Kidney glomerular epithelial cell (primary cell): Measurements from ENCODE around the gene RABL3.
"Not testable (repeated sequence)": the region's sequence is repeated elsewhere in the genome, so short reads cannot be mapped to it uniquely, and the experiment has no call there.

ENCODE experiments used
- DNase-seq: peaks from one replicate; lab custom pipeline; 2025; lab: John Stamatoyannopoulos, UW

The RABL3 gene

GRCh38 chr3:120682095-120682681 lies 60.1 kb downstream of the RABL3 start, which contains the start of gene HGD:
Gene HGD (minus strand): TSS chr3:120682239. CDS start chr3:120682111, 128 bp downstream.
- DNase-seq = peak; percentile 49

DNA sequence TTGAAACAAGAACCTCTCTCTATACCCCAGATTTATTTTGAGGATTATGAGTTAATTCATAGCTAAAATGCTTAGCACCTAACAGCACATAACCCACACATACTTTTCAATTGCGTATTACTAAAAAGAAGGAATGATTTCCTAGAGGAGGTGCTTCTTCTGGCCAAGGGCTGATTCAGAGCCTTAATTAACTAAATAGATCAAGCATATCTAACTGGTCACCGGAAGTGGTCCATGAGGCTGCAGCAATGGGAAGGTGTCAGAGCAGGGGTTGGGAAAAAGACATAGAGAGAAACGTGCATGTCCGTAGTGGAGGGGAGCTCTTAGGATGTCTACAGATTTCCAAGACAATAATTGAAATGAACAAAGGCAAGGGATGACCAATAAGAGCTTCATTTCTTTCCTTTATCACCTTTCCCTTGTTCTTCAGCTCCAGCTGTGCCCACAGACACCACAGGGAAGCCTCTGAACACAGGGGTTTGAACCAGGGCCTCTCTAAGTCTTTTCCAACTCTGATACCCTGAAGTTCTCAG lies 60.7 kb downstream of the RABL3 start:
- no peak for DNase-seq

DNA sequence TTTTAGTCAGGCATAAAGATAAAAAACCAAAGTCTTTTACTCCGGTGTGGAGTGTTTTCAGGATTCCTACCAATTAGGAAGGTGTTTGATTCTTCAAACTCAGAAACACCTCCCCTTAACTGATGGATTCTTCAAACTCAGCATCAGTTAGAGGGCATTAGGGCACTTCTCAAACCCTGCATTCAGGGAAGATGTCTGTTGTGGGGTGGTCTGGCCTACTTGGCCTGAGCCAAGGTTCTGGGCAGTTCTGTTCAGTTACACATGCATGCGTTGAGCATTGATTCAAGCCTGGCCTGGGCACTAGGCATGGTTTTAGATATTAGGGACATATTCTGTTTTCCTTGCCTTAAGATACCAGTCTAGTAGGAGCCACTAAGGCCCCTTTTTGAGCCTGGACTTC lies 61.3 kb downstream of the RABL3 start:
- DNase-seq = no peak

GRCh38 chr3:120680193-120680894 lies 62.0 kb downstream of the RABL3 start:
- DNase-seq = no peak

DNA sequence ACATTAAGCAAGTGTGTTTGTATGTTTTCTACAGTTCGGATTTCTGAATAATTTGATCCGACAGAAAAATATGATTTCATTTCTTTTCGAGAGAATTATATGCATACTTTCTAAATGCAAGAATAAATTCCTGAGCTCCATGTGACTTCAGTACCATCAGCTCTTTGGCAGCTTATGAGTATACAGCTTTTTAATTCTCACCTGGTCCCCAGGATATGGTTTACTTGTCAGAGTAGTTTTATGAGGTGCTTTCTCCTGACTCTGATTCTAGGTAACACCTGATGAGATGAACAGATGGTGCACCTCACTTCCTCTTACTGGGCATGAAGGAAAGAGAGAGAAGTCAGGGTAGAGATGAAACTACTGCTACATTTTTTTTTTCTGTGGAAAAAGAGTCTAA lies 63.3 kb downstream of the RABL3 start:
- DNase-seq = no peak

DNA sequence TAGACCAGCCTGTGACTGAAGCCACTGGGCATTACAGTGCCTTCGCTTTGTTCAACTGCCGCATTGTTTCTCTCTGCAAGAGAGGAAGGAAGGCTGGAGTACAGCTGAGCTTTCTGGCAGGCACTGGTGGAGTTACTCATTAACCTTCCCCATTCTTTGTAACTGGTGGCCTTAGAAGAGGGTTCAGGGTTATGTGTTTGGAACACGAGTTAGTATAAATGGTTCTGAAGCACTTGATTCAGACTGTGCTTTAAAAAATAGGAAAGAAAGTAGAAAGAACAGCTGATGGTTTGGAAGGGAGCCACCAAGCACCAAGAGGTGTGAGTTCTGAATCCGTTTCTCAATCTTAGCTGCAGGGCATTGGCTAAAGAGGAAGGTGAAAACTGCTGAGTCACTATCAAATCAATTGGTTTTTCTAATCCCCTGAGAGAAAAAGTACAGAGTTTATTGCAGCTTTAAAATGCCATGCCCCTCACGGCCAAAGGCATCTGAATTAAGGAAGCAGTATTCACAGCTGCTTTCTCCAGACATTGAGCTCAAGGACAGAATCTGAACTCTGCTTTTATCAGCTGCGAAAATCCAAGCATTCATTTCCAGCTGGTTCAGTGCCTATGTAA lies 63.9 kb downstream of the RABL3 start:
- peak; percentile 92 for DNase-seq

- not testable (repeated sequence) for DNase-seq
These were observed 65.1 kb downstream of the RABL3 start for GRCh38 chr3:120677193-120677592.

GRCh38 chr3:120673116-120673515 lies 69.2 kb downstream of the RABL3 start:
- DNase-seq = no peak

DNA sequence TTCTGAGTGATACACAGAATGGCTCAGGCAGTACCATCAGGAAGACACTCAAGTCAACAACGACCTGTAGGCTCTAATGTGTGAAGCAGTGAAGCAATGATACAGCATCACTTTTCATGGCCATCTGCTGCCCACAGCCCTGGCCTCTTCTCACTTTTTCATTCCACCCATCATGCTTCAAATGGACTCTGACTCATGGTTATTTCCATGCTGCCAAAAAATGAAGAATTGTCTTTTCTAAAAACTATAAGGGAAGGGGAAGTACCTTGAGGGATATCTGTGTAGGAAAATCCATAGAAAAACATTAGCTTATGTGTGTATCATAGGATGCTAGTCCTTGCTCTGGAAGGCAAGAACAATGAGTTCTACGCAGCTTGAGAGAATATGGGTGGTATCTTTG lies 71.7 kb downstream of the RABL3 start:
- DNase-seq = no peak

DNA sequence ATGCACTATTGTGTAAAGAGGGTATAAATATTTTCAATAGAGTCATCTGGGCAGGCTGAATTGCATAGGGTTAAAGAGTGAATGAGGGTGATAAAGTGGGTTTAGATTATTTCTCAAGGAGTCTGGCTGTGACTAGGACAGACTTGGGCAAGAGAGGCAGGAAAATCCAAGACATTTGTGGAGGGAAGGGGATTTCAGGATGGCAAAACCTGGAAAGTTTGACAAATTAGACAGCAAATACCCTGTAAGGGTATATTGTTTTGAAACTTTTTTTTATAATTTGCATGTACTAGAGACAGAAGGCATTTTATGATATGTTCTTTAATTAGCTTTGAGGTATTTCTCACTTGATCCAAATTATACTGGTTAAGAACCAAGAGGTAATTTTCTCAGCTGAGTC lies 77.4 kb downstream of the RABL3 start:
- no peak for DNase-seq

- no peak for DNase-seq
These were observed 80.4 kb downstream of the RABL3 start for GRCh38 chr3:120661945-120662344.

GRCh38 chr3:120661106-120661905 lies 81.0 kb downstream of the RABL3 start:
- no peak for DNase-seq

- DNase-seq = no peak
These were observed 82.5 kb downstream of the RABL3 start for GRCh38 chr3:120659834-120660233.

GRCh38 chr3:120659285-120659684 lies 83.0 kb downstream of the RABL3 start:
- no peak for DNase-seq

- no peak for DNase-seq
These were observed 89.3 kb downstream of the RABL3 start for GRCh38 chr3:120652896-120653545.

GRCh38 chr3:120652281-120652680 lies 90.0 kb downstream of the RABL3 start:
- no peak for DNase-seq

GRCh38 chr3:120650311-120650710 lies 92.0 kb downstream of the RABL3 start:
- DNase-seq = no peak

DNA sequence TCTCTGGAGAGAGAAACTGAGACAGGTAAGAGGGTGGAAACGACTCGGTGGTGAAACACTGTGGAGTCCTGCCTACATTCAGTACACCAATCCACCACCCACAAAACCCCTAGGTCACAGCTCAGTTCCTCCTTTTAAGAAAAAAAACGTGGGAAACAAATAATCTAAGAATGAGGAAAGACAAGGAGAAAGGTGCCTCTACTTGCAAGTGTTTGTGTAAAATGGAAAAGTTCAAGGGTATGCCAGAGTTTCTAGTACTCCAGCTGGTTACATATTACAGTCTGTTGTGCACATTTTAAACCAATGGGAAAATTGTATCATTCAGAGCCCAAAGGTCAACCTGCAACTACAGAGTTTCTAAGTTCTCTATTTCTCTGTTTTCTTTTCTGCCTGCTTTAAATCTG lies 92.5 kb downstream of the RABL3 start:
- DNase-seq = no peak

DNA sequence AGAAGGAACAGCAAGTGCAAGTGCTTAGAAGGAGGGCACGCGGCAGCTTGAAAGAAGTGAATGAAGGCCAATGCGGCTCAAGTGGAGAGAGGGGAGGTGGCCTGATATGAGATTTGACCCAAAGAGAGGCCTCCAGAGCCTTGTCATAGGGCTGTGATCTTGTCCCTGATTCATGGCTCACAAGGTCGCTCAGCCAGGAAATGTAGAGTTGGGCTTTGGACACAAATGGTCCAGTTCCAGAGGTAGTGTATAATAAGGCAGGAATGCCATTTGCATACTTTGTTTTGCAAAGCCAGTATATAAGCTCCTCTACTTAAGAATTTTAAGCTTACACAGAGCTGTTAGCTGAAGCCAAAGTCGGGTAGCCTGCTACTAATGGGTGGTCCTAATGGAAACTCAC lies 94.0 kb downstream of the RABL3 start:
- no peak for DNase-seq

DNA sequence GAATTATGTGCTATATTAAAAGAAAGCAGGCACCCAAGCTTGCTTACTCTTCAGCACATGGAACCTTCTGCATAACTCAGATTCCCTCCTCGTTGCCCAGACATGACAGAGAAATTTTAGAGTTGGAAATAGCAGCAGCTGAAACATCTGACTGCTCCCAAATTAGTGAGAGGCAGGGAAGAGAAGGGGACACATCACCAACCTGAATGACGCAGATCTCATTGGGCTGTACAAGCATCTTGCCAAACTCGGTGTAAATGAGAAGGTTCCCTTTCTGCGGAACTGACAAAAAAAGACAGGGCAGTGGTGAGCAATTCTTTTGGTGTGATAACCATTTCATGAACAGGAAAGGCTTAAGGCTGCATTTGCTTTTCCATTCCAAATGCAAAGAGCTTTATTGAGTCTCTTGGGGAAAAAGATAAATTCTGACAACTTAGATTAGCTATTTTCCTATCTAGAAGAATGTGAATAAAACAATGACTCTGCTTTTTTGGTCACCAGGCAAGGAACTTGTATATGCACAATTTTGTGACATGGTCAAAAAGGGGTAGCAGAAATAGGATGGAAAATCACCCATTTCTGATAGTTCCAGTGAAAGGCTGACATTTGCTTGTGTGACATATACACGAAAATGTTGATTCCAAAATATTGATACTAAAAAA lies 95.4 kb downstream of the RABL3 start:
- DNase-seq = no peak
